Uterus (tissue), 4 donors: ENCODE measurements around the gene ZNF107. TPM values are rescaled to one million over a fixed set of nuclear protein-coding genes. Genes with fewer than 3 reads are reported as not detected.
"Not testable (repeated sequence)": the region's sequence is repeated elsewhere in the genome, so short reads cannot be mapped to it uniquely, and the experiment has no call there.

ENCODE experiments used
- DNase-seq, 2 donors: peaks; one replicate each; pipeline ENCODE4 v3.0.0-alpha.2; 2019 to 2020
- H3K27ac ChIP-seq, 2 donors: fragments of 200-600 bp; sonication (generic); 1 replicate in 1 of 2; 2 replicates in 1 of 2; pipeline ENCODE4 v1.5.1; 2016 to 2018
- H3K27me3 ChIP-seq, 2 donors: fragments of 200-600 bp; sonication (generic); one replicate each; pipeline ENCODE4 v1.5.1; 2018 to 2019; ENCODE audit warnings: control low read depth in 1 of 2
- H3K36me3 ChIP-seq, 2 donors: fragments of 200-600 bp; sonication (generic); one replicate each; pipeline ENCODE4 v1.5.1; 2019; ENCODE audit warnings: control low read depth in 1 of 2
- H3K4me1 ChIP-seq, 2 donors: fragments of 200-600 bp; sonication (generic); one replicate each; pipeline ENCODE4 v1.5.1; 2018 to 2019; ENCODE audit warnings: control low read depth in 1 of 2
- H3K4me3 ChIP-seq, 2 donors: fragments of 200-600 bp; sonication (generic); 1 replicate in 1 of 2; 2 replicates in 1 of 2; pipeline ENCODE4 v1.5.1; 2018 to 2019; ENCODE audit warnings: mild to moderate bottlenecking in 1 of 2
- H3K9me3 ChIP-seq, 2 donors: fragments of 200-600 bp; sonication (generic); one replicate each; pipeline ENCODE4 v1.5.1; 2019; ENCODE audit warnings: control low read depth in 1 of 2
- CTCF ChIP-seq, 4 experiments: fragments of 200-600 bp in 2 of 4; fragments of 450-650 bp in 2 of 4; sonication (generic) in 2 of 4; IDR thresholded peaks; one replicate each; pipeline ENCODE4 v1.5.1; 2016 to 2019; ENCODE audit warnings: antibody characterized with exemption in 4 of 4, mild to moderate bottlenecking in 2 of 4, moderate library complexity in 1 of 4
- POLR2A ChIP-seq, 2 donors: fragments of 450-650 bp; IDR thresholded peaks; one replicate each; pipeline ENCODE4 v1.6.1; 2016; ENCODE audit warnings: antibody characterized with exemption in 2 of 2, mild to moderate bottlenecking in 1 of 2, moderate library complexity in 1 of 2
- intact Hi-C: fragments of 100-400 bp; cut with DNase I; formaldehyde crosslinking; loops from one replicate; pipeline ENCODE4 v1.15.1; 2023; ENCODE audit warnings: low total_unique reads
- total RNA-seq, 4 donors: library from RNA; depleted of rRNA in 3 of 4; stranded (reverse); fragments of >200 nt in 3 of 4; gene quantifications; one replicate each; pipeline versions ENCODE4 v1.1.0 to v1.2.4, GENCODE V29; 2014 to 2023
- donor health status: DM: yes; HTN: yes; CAD: no.

ZNF107 gene
- total RNA-seq, 4 donors from 2014 or later: 1.8 to 17.1 (median 7.2) TPM

DNA sequence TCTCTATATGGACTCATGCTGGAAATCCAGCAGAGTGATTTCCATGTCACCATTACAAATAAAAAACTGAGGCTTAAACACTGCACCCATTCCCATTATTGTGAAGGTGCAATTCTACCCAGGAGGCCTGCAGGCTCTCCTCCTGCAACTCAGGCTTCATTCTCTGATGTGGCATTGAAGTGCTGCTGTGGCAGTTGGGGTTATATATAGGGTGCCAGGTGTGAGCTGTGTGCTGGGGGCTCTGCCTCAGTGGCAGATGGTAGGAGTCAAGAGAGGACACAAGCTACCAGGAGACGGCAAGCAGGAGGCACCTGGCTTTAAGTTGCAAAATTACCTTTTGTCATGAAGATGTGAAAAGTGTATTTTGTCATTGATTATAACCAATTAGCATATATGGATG lies 21.3 kb downstream of the ZNF107 start:
- Histone ChIP-seq H3K4me3 (no peak overlapping the region), H3K36me3 (no peaks in the 10 kb centered on the region), H3K27me3 (no peaks in the 10 kb centered on the region), H3K9me3 (no peaks in the 10 kb centered on the region), H3K27ac (no peak overlapping the region), H3K4me1 (no peaks in the 10 kb centered on the region)
- no peak for TF ChIP-seq POLR2A (IDR thresholded peaks at IDR 0.05)
- DNase-seq: no peak
- intact Hi-C loops: no loop called here

GRCh38 chr7:64688988-64689387 lies 23.1 kb downstream of the ZNF107 start:
- Histone ChIP-seq H3K36me3 (no peaks in the 10 kb centered on the region), H3K27me3 (no peaks in the 10 kb centered on the region), H3K27ac (no peak overlapping the region), H3K9me3 (no peaks in the 10 kb centered on the region), H3K4me3 (no peak overlapping the region), H3K4me1 (no peaks in the 10 kb centered on the region)
- TF ChIP-seq POLR2A (IDR thresholded peaks at IDR 0.05): no peak
- DNase-seq: no peak
- intact Hi-C loops: no loop called here

- intact Hi-C loops: no loop called here
- H3K4me3 ChIP-seq: no peak overlapping the region
- H3K36me3 ChIP-seq: no peaks in the 10 kb centered on the region
These were observed 25.9 kb downstream of the ZNF107 start for GRCh38 chr7:64691831-64692230.

GRCh38 chr7:64697863-64698262 lies 31.9 kb downstream of the ZNF107 start:
- H3K36me3 ChIP-seq, intact Hi-C loops, H3K9me3 ChIP-seq, H3K27me3 ChIP-seq, DNase-seq, H3K27ac ChIP-seq, H3K4me3 ChIP-seq, H3K4me1 ChIP-seq: not testable (repeated sequence)

More at GRCh38 chr7:64691831-64692230, 25.9 kb downstream of the ZNF107 start:
- H3K9me3 ChIP-seq: no peaks in the 10 kb centered on the region
- H3K27me3 ChIP-seq: no peaks in the 10 kb centered on the region
- no peak overlapping the region for H3K27ac ChIP-seq
- no peak for DNase-seq
- no peak for TF ChIP-seq POLR2A (IDR thresholded peaks at IDR 0.05)
- TF ChIP-seq CTCF (IDR thresholded peaks at IDR 0.05): no peak
- no peaks in the 10 kb centered on the region for H3K4me1 ChIP-seq

GRCh38 chr7:64706625-64707292 lies 40.8 kb downstream of the ZNF107 start:
- Histone ChIP-seq H3K4me1 (no peaks in the 10 kb centered on the region), H3K4me3 (no peak overlapping the region), H3K9me3 (peaks cover 0 to 58% of the 10 kb centered on the region in 2 donors), H3K27ac (no peak overlapping the region), H3K27me3 (no peaks in the 10 kb centered on the region), H3K36me3 (no peaks in the 10 kb centered on the region)
- TF ChIP-seq CTCF (IDR thresholded peaks at IDR 0.05) (no peak), POLR2A (IDR thresholded peaks at IDR 0.05) (no peak)
- intact Hi-C loops: no loop called here
- no peak for DNase-seq

- H3K27me3 ChIP-seq, DNase-seq, H3K27ac ChIP-seq, H3K9me3 ChIP-seq, intact Hi-C loops, H3K36me3 ChIP-seq, H3K4me1 ChIP-seq, H3K4me3 ChIP-seq: not testable (repeated sequence)
These were observed 52.0 kb downstream of the ZNF107 start for GRCh38 chr7:64717896-64718295.

- H3K36me3 ChIP-seq: no peaks in the 10 kb centered on the region
- intact Hi-C loops: no loop called here
- no peaks in the 10 kb centered on the region for H3K27me3 ChIP-seq
- no peak overlapping the region for H3K4me3 ChIP-seq
- no peak for DNase-seq
- peaks cover 0 to 4% of the 10 kb centered on the region in 2 donors for H3K9me3 ChIP-seq
- no peak for TF ChIP-seq POLR2A (IDR thresholded peaks at IDR 0.05)
- TF ChIP-seq CTCF (IDR thresholded peaks at IDR 0.05): no peak
- H3K4me1 ChIP-seq: no peaks in the 10 kb centered on the region
- no peak overlapping the region for H3K27ac ChIP-seq
These were observed 63.3 kb downstream of the ZNF107 start for GRCh38 chr7:64729089-64729848.
